Measurements from ENCODE around the gene DDOST.
"Not testable (repeated sequence)": the region's sequence is repeated elsewhere in the genome, so short reads cannot be mapped to it uniquely, and the experiment has no call there.

Gene DDOST

DNA sequence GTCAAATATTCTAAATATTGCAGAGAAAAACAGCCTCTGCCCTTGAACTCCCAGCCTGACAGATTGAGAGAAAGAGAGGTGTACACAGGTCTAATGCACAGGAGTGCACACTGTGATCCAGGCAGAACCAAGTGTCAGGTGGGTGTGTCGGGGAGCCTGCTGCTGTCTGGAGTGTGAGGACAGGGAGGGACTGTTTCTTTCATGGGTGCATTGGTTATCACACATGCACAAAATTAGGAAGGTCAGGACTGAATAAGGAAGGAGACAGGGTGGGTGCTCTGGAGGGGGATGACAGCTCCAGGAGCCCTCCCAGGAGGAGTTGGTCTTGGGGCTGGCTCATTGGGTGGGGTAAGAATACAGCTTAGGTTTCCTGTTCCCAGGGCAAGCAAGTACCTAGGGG is 41.2 kb downstream of the DDOST start:
- no peak for DNase-seq

DNA sequence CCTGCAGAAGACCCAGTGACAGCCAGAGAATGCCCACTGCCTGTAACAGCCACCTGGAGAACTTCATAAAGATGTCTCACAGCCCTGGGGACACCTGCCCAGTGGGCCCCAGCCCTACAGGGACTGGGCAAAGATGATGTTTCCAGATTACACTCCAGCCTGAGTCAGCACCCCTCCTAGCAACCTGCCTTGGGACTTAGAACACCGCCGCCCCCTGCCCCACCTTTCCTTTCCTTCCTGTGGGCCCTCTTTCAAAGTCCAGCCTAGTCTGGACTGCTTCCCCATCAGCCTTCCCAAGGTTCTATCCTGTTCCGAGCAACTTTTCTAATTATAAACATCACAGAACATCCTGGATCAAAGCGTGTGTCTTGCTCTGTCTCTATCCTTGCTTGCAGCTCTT is 42.6 kb downstream of the DDOST start:
- no peak for DNase-seq

DNA sequence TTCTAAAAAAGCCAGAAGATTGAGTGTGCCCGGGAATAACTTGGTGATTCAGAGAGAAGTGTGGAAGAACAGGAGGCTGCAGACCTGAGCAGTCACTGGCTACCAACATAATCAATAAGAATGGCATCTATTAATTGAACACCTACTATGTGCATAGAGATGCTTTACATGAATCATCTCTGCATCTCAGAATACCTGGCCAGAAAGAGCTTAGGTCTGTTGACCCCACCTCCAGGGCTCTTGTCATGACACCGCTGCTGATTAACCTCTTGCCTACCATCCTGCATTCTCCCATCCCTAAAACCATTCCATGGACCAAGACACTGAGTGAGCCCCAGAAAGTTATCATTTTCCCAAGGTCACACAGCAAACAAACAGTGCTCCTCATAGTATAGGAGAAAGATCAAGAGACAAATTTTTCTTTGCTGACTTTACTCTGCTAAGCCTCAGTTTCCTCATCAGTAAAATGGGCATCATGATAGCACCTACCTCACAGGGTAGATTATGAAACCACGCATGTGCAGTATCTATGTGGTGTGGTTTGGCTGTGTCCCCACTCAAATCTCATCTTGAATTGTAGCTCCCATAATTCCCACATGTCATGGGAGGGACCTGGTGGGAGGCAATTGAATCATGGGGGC is 44.2 kb downstream of the DDOST start:
- DNase-seq: no peak

DNA sequence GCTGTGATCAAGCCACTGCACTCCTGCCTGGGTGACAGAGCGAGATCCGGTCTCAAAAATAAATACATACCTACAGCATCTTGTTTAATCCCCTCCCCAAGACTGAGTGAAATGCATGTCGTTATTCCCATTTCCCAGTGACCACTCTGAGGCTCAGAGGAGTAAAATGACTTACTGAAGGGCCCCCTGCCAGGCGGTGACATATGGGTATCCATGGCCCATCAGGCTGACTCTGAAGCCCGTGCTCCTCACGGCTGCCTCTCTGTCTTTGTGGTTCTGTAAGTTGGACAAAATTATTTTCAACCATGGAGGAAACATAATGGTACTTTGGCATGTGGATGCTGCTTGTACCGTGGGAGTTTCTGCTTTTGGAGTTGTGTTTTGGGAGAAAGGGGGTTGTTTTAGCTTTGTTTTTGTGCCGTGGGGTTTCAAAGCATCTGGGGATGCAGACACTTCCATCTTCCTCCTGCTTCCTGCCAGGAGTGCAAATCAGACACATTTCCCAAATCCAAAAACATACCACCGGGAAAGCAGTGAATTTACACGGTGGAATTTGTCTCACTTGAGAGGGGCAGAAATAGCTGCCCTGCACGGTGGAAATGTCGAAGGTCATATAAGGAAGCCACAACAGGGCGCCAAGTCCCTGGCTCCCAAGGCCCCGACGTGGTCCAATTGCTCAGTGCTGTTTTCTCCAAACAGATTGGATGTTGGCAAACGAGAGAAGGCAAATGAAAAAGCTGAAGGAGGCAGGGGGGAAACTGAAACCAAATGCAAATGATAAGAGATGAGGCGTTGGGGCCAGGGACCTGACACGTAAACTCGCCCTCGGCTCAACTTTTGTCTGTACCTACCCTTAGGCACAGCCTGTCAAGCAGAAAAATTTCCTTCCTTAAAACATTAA is 45.0 kb downstream of the DDOST start:
- DNase-seq: no peak

DNA sequence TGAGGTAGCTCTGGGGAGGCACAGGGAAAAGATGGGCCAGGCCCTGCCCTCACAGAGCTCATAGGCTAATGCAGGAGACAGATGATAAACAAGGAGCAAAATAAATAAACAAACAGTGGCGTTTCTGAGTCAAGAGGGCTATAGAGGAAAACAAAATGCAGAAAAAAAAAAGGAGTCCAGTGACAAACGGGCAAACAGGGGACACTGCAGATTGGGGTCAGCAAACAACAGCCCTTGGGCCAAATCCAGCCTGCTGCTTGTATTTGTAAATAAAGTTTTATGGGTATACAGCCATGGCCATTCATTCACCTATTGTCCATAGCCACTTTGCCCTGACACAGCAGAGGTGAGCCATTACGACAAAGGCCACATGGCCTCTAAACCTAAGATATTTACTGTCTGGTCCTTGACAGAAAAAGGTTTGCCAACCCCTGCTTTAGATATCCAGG is 47.0 kb downstream of the DDOST start:
- DNase-seq: no peak

DNA sequence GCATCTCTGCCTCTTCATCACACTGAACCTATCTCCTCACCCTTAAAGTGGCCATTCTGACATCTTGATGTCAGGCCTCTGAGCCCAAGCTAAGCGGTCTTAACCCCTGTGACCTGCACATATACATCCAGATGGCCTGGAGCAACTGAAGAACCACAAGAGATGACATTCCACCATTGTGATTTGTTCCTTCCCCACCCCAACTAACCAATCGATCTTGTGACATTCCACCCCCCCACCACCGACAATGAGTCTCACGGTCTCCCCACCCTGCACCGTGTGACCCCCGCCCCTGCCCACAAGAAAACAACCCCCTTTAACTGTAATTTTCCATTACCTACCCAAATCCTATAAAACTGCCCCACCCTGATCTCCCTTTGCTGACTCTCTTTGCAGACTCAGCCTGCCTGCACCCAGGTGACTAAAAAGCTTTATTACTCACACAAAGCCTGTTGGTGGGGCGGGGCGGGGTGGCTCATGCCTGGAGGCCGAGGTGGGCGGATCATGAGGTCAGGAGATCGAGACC is 48.9 kb downstream of the DDOST start:
- DNase-seq: no peak

DNA sequence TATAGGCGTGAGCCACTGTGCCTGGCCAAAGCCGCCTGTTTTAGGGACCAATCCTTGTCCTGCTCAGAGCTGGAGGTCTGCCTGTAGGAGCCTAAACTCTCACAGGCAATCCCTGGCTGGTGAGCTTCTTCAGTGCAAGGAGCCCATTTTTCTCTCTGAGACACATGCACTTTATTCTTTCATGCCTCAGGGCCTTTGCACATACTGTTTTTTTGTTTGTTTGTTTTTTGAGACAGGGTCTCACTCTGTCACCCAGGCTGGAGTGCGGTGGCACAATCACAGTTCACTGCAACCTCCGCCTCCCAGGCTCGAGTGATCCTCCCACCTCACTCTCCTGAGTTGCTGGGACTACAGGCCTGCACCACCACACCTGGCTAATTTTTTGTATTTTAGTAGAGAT is 49.5 kb downstream of the DDOST start:
- DNase-seq: no peak

DNA sequence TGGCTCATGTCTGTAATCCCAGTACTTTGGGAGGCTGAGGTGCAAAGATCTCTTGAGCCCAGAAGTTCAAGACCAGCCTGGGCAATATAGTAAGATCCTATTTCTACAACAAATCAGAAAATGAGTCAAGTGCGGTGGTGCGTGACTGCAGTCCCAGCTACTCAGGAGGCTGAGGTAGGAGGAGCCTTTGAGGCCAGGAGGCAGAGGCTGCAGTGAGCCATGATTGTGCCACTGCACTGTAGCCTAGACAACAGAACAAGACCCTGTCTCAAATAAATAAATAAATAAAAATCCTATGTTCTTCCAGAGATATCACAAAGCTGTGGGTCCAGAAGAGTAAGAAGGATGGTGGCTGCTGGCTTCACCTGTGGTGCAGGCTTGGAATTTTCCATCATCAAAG is 50.2 kb downstream of the DDOST start:
- no peak for DNase-seq

DNA sequence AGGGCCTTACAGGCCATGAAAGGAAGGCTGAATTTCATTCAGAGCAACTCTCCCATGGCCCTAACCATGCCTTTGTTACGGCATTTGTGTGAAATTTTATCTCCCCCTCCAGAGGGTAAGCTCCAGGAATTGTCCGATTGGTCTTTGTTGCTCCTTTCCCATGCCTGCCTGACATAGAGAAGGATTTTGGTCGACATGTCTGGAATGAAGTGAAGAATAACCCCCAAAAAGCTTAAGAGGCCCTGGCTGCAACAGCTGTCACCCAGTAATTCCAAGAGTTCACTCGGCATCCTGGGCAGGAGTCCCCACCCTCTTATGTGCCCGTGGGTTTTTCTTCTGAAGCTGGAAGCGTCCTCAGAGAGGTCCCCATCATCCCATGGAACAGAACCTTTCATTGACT is 51.6 kb downstream of the DDOST start:
- DNase-seq: no peak

DNA sequence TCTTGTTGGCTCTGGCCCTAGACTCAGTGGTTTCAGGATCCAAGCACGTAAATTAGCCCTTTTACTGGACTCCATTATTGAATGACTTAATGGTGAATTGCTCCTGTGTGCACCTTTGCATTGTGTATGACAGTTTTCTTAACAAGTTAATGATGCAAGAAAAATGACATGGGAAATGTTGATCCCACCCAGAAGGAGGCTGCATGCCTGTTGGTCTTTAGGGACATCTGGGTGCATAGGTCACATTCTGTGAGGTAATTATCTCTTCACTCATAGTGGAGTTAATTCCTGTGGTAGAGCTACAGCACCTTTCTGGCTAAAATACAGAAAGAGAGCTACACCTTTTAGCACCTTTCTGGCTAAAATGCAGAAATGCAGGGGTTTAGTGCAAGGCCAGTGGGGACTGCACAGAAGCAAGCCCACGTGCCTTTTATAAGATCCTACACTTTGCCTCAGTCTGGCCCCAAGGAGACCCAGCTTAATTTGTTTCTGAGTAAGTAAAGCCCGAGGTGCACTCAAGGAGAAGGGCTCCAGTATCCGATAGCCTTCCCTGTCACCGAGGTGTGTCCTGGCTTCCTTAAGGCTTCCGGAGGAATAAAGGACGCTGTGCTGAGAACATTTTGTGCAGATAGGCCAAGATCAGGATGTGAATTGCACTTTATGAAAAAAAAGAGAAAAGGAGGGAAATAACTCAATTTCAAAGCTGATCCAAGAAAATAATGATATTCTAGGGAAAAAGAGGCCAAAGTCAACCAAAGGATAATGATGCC is 54.2 kb downstream of the DDOST start:
- DNase-seq: not testable (repeated sequence)

DNA sequence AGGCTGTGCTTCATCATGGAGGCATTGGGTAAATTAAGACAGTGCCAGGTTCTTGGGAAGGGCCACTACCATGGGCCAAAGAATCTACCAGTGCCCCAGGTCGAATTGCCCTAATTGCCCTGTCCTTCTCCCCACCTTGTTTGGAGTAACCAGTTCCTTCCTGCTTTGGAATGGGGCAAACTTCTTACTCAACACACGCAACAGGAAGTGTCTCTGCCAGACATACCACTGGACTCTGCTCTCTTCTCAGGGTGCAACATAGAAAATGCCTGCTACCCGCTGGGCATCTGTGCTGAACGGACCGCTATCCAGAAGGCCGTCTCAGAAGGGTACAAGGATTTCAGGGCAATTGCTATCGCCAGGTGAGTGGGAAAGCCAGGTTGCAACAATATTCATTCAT is 56.5 kb downstream of the DDOST start:
- DNase-seq: no peak

DNA sequence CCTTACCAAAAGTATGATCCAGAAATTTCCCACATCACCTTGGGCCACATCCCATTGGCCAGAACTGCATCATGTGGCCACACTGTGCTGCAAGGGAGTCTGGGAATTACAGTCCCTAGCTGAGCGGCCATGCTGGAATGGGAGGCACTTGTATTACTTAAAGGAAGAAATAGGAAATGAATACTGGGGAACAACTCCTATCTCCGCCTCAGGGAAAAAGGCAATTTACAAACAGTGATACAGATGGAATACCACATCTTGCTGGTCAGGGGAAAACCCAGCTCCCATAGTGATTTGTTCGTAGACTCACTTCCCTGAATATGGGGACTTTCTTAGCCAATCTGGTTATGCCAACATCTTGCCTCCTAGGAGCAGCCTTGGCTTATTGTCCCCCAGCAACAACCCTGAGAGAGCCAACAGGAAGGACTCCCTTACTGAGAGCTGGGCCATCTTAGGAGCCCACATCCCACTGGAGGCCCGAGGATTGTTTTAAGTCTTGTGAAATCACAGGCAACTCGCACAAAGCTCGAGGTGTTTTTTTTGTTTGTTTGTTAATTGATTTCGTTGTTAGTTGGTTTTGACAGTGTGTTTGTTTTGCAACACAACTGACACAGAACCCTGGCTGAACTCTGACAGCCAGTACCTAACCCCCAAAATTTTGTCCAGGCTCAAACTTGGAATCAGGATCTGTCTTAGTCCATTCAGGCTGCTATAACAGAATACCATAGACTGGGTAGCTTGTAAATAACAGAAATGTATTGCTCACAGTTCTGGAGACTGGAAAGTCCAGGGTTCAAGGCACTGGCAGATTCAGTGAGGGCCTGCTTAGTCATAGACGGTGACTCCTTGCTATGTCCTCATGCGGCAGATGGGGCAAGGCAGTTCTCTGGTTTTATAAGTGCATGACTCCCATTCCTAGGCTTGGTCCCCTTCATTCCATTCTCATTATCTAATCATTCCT is 57.4 kb downstream of the DDOST start:
- DNase-seq: no peak

DNA sequence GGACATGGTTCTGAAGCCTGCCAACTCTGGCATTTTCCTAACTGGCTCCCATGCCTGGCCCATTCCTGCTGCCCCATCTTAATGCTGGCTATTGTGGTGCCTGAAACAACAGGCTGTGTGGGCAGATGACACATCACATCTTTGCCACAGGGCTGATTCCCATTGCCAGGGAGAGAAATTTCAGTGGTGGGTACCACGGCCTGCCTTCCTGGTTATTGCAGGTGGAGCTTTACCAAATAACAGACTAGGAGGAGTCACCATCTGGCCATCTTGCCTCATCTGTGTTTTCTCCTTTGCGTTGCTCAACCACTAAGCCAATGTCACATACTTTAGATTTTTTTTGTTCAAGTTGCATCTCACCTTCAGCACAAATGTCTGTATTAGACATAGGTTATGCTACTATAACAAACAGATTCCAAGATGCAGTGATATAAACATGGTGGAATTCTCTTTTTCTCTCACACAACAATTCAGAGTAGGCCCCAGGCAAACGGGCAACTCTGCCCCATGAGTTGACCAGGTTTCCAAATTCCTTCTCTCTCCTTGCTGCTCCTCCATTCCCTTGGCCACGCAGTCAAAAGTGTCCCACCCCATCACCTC is 58.2 kb downstream of the DDOST start:
- no peak for DNase-seq
